ENCODE measurements around the gene EXOSC6.
"Not testable (repeated sequence)": the region's sequence is repeated elsewhere in the genome, so short reads cannot be mapped to it uniquely, and the experiment has no call there.

The EXOSC6 gene

DNA sequence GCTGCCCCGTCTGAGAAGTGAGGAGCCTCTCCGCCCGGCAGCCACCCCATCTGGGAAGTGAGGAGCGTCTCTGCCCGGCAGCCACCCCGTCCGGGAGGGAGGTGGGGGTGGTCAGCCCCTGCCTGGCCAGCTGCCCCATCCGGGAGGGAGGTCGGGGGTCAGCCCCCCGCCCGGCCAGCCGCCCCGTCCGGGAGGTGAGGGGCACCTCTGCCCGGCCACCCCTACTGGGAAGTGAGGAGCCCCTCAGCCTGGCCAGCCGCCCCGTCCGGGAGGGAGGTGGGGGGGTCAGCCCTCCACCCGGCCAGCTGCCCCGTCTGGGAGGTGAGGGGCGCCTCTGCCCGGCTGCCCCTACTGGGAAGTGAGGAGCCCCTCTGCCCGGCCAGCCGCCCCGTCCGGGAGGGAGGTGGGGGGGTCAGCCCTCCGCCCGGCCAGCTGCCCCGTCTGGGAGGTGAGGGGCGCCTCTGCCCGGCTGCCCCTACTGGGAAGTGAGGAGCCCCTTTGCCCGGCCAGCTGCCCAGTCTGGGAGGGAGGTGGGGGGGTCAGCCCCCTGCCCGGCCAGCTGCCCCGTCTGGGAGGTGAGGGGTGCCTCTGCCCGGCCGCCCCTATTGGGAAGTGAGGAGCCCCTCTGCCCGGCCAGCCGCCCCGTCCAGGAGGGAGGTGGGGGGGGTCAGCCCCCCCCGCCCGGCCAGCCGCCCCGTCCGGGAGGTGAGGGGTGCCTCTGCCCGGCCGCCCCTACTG is 46.9 kb downstream of the EXOSC6 start:
- not testable (repeated sequence) for H3K36me3 ChIP-seq (ENCODE audit: control insufficient read depth in 1 of 2, insufficient read depth in 2 of 2, low read length in 2 of 2); DNase-seq

DNA sequence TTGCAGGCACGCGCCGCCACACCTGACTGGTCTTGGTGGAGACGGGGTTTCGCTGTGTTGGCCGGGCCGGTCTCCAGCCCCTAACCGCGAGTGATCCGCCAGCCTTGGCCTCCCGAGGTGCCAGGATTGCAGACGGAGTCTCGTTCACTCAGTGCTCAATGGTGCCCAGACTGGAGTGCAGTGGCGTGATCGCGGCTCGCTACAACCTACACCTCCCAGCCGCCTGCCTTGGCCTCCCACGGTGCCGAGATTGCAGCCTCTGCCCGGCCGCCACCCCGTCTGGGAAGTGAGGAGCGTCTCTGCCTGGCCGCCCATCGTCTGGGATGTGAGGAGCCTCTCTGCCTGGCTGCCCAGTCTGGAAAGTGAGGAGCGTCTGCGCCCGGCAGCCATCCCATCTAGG is 47.7 kb downstream of the EXOSC6 start:
- H3K4me2 ChIP-seq (ENCODE audit: low read length) = not testable (repeated sequence)
- no CpG with 5 or more reads among the region's 29 CpGs for WGBS (ENCODE audit: extremely low coverage, insufficient coverage, insufficient read length)

More for the DNA sequence above, 46.9 kb downstream of the EXOSC6 start:
- not testable (repeated sequence) for H2BK120ac ChIP-seq (ENCODE audit: insufficient read depth, low read length, poor library complexity); H3K4me2 ChIP-seq (ENCODE audit: low read length); H4K91ac ChIP-seq (ENCODE audit: low read depth, low read length); H3K9ac ChIP-seq (ENCODE audit: low read length); H2BK5ac ChIP-seq (ENCODE audit: low read depth, low read length, poor library complexity); H3K79me2 ChIP-seq (ENCODE audit: control insufficient read depth, insufficient read depth, low read length, poor library complexity); H2AK5ac ChIP-seq (ENCODE audit: low read length); H3K4me3 ChIP-seq (ENCODE audit: low read depth, low read length); H3K18ac ChIP-seq (ENCODE audit: low read length); H3K27ac ChIP-seq (ENCODE audit: low read depth, low read length); H2BK12ac ChIP-seq (ENCODE audit: low read length); H3K23ac ChIP-seq (ENCODE audit: low read length); H4K12ac ChIP-seq (ENCODE audit: low read depth, low read length); H3K14ac ChIP-seq (ENCODE audit: low read length); H3K27me3 ChIP-seq (ENCODE audit: insufficient read depth, low read length); H3K9me3 ChIP-seq (ENCODE audit: insufficient read depth, low read depth, low read length); H2AFZ ChIP-seq (ENCODE audit: insufficient read depth, low read length, poor library complexity); H3K4me1 ChIP-seq (ENCODE audit: control insufficient read depth in 1 of 2, insufficient read depth in 2 of 2, low read length in 2 of 2); H3K4ac ChIP-seq (ENCODE audit: low read depth, low read length); H4K8ac ChIP-seq (ENCODE audit: low read depth, low read length); H3K79me1 ChIP-seq (ENCODE audit: low read length)
- no CpG with 5 or more reads among the region's 46 CpGs for WGBS (ENCODE audit: extremely low coverage, insufficient coverage, insufficient read length)

GRCh38 chr16:70203508-70203907 is 48.2 kb downstream of the EXOSC6 start:
- not testable (repeated sequence) for H2BK120ac ChIP-seq (ENCODE audit: insufficient read depth, low read length, poor library complexity); H3K79me2 ChIP-seq (ENCODE audit: control insufficient read depth, insufficient read depth, low read length, poor library complexity); H2AK5ac ChIP-seq (ENCODE audit: low read length); H3K9ac ChIP-seq (ENCODE audit: low read length); H3K4me3 ChIP-seq (ENCODE audit: low read depth, low read length); H3K23ac ChIP-seq (ENCODE audit: low read length); H2AFZ ChIP-seq (ENCODE audit: insufficient read depth, low read length, poor library complexity); H3K79me1 ChIP-seq (ENCODE audit: low read length); H3K36me3 ChIP-seq (ENCODE audit: control insufficient read depth in 1 of 2, insufficient read depth in 2 of 2, low read length in 2 of 2); H3K9me3 ChIP-seq (ENCODE audit: insufficient read depth, low read depth, low read length); H3K14ac ChIP-seq (ENCODE audit: low read length); H4K8ac ChIP-seq (ENCODE audit: low read depth, low read length); DNase-seq; H3K27ac ChIP-seq (ENCODE audit: low read depth, low read length); H3K18ac ChIP-seq (ENCODE audit: low read length); H3K4me1 ChIP-seq (ENCODE audit: control insufficient read depth in 1 of 2, insufficient read depth in 2 of 2, low read length in 2 of 2); H4K91ac ChIP-seq (ENCODE audit: low read depth, low read length); H4K12ac ChIP-seq (ENCODE audit: low read depth, low read length); H3K27me3 ChIP-seq (ENCODE audit: insufficient read depth, low read length); H2BK12ac ChIP-seq (ENCODE audit: low read length); H2BK5ac ChIP-seq (ENCODE audit: low read depth, low read length, poor library complexity); H3K4me2 ChIP-seq (ENCODE audit: low read length); H3K4ac ChIP-seq (ENCODE audit: low read depth, low read length)
- no CpG with 5 or more reads among the region's 7 CpGs for WGBS (ENCODE audit: extremely low coverage, insufficient coverage, insufficient read length)

More for the DNA sequence above, 47.7 kb downstream of the EXOSC6 start:
- H3K14ac ChIP-seq (ENCODE audit: low read length); H3K4ac ChIP-seq (ENCODE audit: low read depth, low read length); H3K79me1 ChIP-seq (ENCODE audit: low read length); H3K79me2 ChIP-seq (ENCODE audit: control insufficient read depth, insufficient read depth, low read length, poor library complexity); H3K9ac ChIP-seq (ENCODE audit: low read length); H3K27ac ChIP-seq (ENCODE audit: low read depth, low read length); H4K12ac ChIP-seq (ENCODE audit: low read depth, low read length); H3K9me3 ChIP-seq (ENCODE audit: insufficient read depth, low read depth, low read length); H3K36me3 ChIP-seq (ENCODE audit: control insufficient read depth in 1 of 2, insufficient read depth in 2 of 2, low read length in 2 of 2); H4K91ac ChIP-seq (ENCODE audit: low read depth, low read length); DNase-seq; H3K18ac ChIP-seq (ENCODE audit: low read length); H2BK12ac ChIP-seq (ENCODE audit: low read length); H2AK5ac ChIP-seq (ENCODE audit: low read length); H3K23ac ChIP-seq (ENCODE audit: low read length); H2BK5ac ChIP-seq (ENCODE audit: low read depth, low read length, poor library complexity); H3K27me3 ChIP-seq (ENCODE audit: insufficient read depth, low read length); H3K4me1 ChIP-seq (ENCODE audit: control insufficient read depth in 1 of 2, insufficient read depth in 2 of 2, low read length in 2 of 2); H4K8ac ChIP-seq (ENCODE audit: low read depth, low read length); H3K4me3 ChIP-seq (ENCODE audit: low read depth, low read length); H2AFZ ChIP-seq (ENCODE audit: insufficient read depth, low read length, poor library complexity); H2BK120ac ChIP-seq (ENCODE audit: insufficient read depth, low read length, poor library complexity): not testable (repeated sequence)

- not testable (repeated sequence) for H4K91ac ChIP-seq (ENCODE audit: low read depth, low read length); H3K79me1 ChIP-seq (ENCODE audit: low read length); H3K9me3 ChIP-seq (ENCODE audit: insufficient read depth, low read depth, low read length); H4K12ac ChIP-seq (ENCODE audit: low read depth, low read length); H3K27me3 ChIP-seq (ENCODE audit: insufficient read depth, low read length); H3K9ac ChIP-seq (ENCODE audit: low read length); H2AFZ ChIP-seq (ENCODE audit: insufficient read depth, low read length, poor library complexity); H3K4me3 ChIP-seq (ENCODE audit: low read depth, low read length); H2BK5ac ChIP-seq (ENCODE audit: low read depth, low read length, poor library complexity); H3K23ac ChIP-seq (ENCODE audit: low read length); H3K4me1 ChIP-seq (ENCODE audit: control insufficient read depth in 1 of 2, insufficient read depth in 2 of 2, low read length in 2 of 2); H2AK5ac ChIP-seq (ENCODE audit: low read length); H3K4me2 ChIP-seq (ENCODE audit: low read length); H2BK120ac ChIP-seq (ENCODE audit: insufficient read depth, low read length, poor library complexity); H3K36me3 ChIP-seq (ENCODE audit: control insufficient read depth in 1 of 2, insufficient read depth in 2 of 2, low read length in 2 of 2); DNase-seq; H3K27ac ChIP-seq (ENCODE audit: low read depth, low read length); H3K14ac ChIP-seq (ENCODE audit: low read length); H2BK12ac ChIP-seq (ENCODE audit: low read length); H3K79me2 ChIP-seq (ENCODE audit: control insufficient read depth, insufficient read depth, low read length, poor library complexity); H3K18ac ChIP-seq (ENCODE audit: low read length); H3K4ac ChIP-seq (ENCODE audit: low read depth, low read length); H4K8ac ChIP-seq (ENCODE audit: low read depth, low read length)
- WGBS (ENCODE audit: extremely low coverage, insufficient coverage, insufficient read length) = no CpG with 5 or more reads among the region's 8 CpGs
These were observed 51.7 kb downstream of the EXOSC6 start for GRCh38 chr16:70200063-70200462.

All from trophoblast cell (in vitro differentiated cells and primary cell).